ENCODE measurements around the gene FAAP100. TPM values are rescaled to one million over a fixed set of nuclear protein-coding genes. Genes with fewer than 3 reads are reported as not detected.
"Not testable (repeated sequence)": the region's sequence is repeated elsewhere in the genome, so short reads cannot be mapped to it uniquely, and the experiment has no call there.

FAAP100 gene, protein sequence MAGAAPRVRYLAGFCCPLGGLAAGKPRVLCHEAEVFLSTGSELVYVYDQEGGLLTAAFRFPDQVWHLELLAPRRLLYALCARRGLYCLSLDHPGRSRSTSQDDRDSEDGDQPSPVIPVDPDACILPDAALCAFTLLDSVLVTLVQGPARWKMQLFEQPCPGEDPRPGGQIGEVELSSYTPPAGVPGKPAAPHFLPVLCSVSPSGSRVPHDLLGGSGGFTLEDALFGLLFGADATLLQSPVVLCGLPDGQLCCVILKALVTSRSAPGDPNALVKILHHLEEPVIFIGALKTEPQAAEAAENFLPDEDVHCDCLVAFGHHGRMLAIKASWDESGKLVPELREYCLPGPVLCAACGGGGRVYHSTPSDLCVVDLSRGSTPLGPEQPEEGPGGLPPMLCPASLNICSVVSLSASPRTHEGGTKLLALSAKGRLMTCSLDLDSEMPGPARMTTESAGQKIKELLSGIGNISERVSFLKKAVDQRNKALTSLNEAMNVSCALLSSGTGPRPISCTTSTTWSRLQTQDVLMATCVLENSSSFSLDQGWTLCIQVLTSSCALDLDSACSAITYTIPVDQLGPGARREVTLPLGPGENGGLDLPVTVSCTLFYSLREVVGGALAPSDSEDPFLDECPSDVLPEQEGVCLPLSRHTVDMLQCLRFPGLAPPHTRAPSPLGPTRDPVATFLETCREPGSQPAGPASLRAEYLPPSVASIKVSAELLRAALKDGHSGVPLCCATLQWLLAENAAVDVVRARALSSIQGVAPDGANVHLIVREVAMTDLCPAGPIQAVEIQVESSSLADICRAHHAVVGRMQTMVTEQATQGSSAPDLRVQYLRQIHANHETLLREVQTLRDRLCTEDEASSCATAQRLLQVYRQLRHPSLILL
- 26.2 and 31.2 TPM in 2 replicates for total RNA-seq (2012; rRNA removed)

- H3K36me3 ChIP-seq (ENCODE audit: insufficient read depth, low read length) = peaks cover 37% of the 10 kb centered on the region
- peaks cover 46% of the 10 kb centered on the region for H3K4me1 ChIP-seq (ENCODE audit: control insufficient read depth, insufficient read depth, low read length)
- no peaks in the 10 kb centered on the region for H3K9me3 ChIP-seq (replicated peaks; ENCODE audit: low read length)
- H3K4me3 ChIP-seq (ENCODE audit: low read length) = peak within 1 kb of the TSS; percentile 98
- H3K9ac ChIP-seq (ENCODE audit: low read depth, low read length) = peak within 1 kb of the TSS; percentile 89
- peak within 1 kb of the TSS; percentile 86 for H3K4me2 ChIP-seq (ENCODE audit: low read length)
- H3K27me3 ChIP-seq (ENCODE audit: control insufficient read depth, insufficient read depth, low read length) = no peaks in the 10 kb centered on the region
These were observed at the start of gene FAAP100 for GRCh38 chr17:81552244-81553017. Gene FAAP100, minus strand, starts transcription at chr17:81552353. Its CDS starts 23 bp downstream, at chr17:81552330.

- Histone ChIP-seq H3K4me1 (ENCODE audit: control insufficient read depth, insufficient read depth, low read length) (peaks cover 20% of the 10 kb centered on the region), H3K36me3 (ENCODE audit: insufficient read depth, low read length) (peaks cover 63% of the 10 kb centered on the region)
These were observed 49.5 kb upstream of the FAAP100 start for GRCh38 chr17:81601525-81602120.

DNA sequence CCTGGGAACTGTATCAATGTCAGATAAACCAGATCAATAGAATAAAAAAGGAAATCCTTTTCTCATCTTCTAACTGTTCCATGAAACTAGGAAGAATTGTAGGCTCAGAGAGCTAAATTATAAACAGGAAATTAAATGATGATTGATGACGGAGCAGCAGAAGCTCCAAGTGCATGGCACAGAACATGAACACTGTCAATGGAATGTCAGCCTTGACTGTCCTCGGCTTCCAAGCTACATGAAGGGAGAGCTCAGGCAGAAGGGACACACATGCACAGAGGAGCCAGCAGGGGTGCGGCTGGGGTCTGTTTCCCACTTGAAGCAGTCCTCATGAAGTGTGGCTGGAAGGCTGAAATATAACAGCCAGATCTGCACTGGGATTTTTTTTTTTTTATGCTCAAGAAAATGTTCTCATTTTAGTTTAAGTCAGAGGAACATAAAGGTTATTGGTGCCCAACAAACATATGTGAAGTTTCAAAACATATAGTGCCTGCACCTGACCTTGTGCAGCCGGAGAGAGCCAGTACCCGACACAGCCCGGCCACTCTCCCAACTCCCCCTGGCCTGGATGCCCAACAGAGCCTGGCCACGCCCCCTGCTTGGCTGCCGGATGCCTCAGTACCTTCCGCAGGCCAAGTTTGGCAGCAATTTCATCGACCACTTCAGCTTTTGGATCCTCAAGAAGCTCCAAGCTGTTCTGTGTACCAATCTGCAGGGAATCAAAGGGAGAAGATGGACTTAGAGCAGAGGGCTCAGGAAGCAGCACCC, 47.8 kb upstream of the FAAP100 start:
- Histone ChIP-seq H3K9ac (ENCODE audit: low read depth, low read length) (peak overlapping the region; percentile 59), H3K4me2 (ENCODE audit: low read length) (peak overlapping the region; percentile 36), H3K27me3 (ENCODE audit: control insufficient read depth, insufficient read depth, low read length) (no peaks in the 10 kb centered on the region), H3K9me3 (replicated peaks; ENCODE audit: low read length) (no peaks in the 10 kb centered on the region), H3K4me1 (ENCODE audit: control insufficient read depth, insufficient read depth, low read length) (peaks cover 30% of the 10 kb centered on the region), H3K4me3 (ENCODE audit: low read length) (no peak overlapping the region), H3K36me3 (ENCODE audit: insufficient read depth, low read length) (peaks cover 67% of the 10 kb centered on the region)

More at GRCh38 chr17:81601525-81602120, 49.5 kb upstream of the FAAP100 start:
- no peak overlapping the region for H3K9ac ChIP-seq (ENCODE audit: low read depth, low read length)
- H3K9me3 ChIP-seq (replicated peaks; ENCODE audit: low read length) = no peaks in the 10 kb centered on the region
- no peak overlapping the region for H3K4me3 ChIP-seq (ENCODE audit: low read length)
- no peak overlapping the region for H3K4me2 ChIP-seq (ENCODE audit: low read length)
- H3K27me3 ChIP-seq (ENCODE audit: control insufficient read depth, insufficient read depth, low read length) = no peaks in the 10 kb centered on the region

GRCh38 chr17:81593105-81593871, 41.1 kb upstream of the FAAP100 start:
- no peak overlapping the region for H3K4me2 ChIP-seq (ENCODE audit: low read length)
- H3K9ac ChIP-seq (ENCODE audit: low read depth, low read length) = no peak overlapping the region
- peaks cover 76% of the 10 kb centered on the region for H3K36me3 ChIP-seq (ENCODE audit: insufficient read depth, low read length)
- H3K27me3 ChIP-seq (ENCODE audit: control insufficient read depth, insufficient read depth, low read length) = no peaks in the 10 kb centered on the region
- H3K4me3 ChIP-seq (ENCODE audit: low read length) = no peak overlapping the region
- H3K4me1 ChIP-seq (ENCODE audit: control insufficient read depth, insufficient read depth, low read length) = peaks cover 14% of the 10 kb centered on the region
- H3K9me3 ChIP-seq (replicated peaks; ENCODE audit: low read length) = no peaks in the 10 kb centered on the region

GRCh38 chr17:81591971-81592370, 39.8 kb upstream of the FAAP100 start:
- Histone ChIP-seq H3K4me3 (ENCODE audit: low read length) (no peak overlapping the region), H3K4me1 (ENCODE audit: control insufficient read depth, insufficient read depth, low read length) (peaks cover 14% of the 10 kb centered on the region), H3K9ac (ENCODE audit: low read depth, low read length) (no peak overlapping the region), H3K4me2 (ENCODE audit: low read length) (no peak overlapping the region), H3K36me3 (ENCODE audit: insufficient read depth, low read length) (peaks cover 76% of the 10 kb centered on the region), H3K27me3 (ENCODE audit: control insufficient read depth, insufficient read depth, low read length) (no peaks in the 10 kb centered on the region), H3K9me3 (replicated peaks; ENCODE audit: low read length) (no peaks in the 10 kb centered on the region)

- H3K9me3 ChIP-seq (replicated peaks; ENCODE audit: low read length) = no peaks in the 10 kb centered on the region
- H3K27me3 ChIP-seq (ENCODE audit: control insufficient read depth, insufficient read depth, low read length) = no peaks in the 10 kb centered on the region
- peaks cover 79% of the 10 kb centered on the region for H3K36me3 ChIP-seq (ENCODE audit: insufficient read depth, low read length)
- no peak overlapping the region for H3K4me3 ChIP-seq (ENCODE audit: low read length)
- H3K4me1 ChIP-seq (ENCODE audit: control insufficient read depth, insufficient read depth, low read length) = peaks cover 4% of the 10 kb centered on the region
- no peak overlapping the region for H3K9ac ChIP-seq (ENCODE audit: low read depth, low read length)
- H3K4me2 ChIP-seq (ENCODE audit: low read length) = no peak overlapping the region
These were observed 38.0 kb upstream of the FAAP100 start for GRCh38 chr17:81590121-81590520.

- Histone ChIP-seq H3K4me2 (ENCODE audit: low read length) (no peak overlapping the region), H3K4me1 (ENCODE audit: control insufficient read depth, insufficient read depth, low read length) (peaks cover under 1% of the 10 kb centered on the region), H3K9me3 (replicated peaks; ENCODE audit: low read length) (no peaks in the 10 kb centered on the region), H3K9ac (ENCODE audit: low read depth, low read length) (no peak overlapping the region), H3K4me3 (ENCODE audit: low read length) (no peak overlapping the region), H3K27me3 (ENCODE audit: control insufficient read depth, insufficient read depth, low read length) (no peaks in the 10 kb centered on the region), H3K36me3 (ENCODE audit: insufficient read depth, low read length) (peaks cover 78% of the 10 kb centered on the region)
These were observed 37.5 kb upstream of the FAAP100 start for GRCh38 chr17:81589612-81590011.

DNA sequence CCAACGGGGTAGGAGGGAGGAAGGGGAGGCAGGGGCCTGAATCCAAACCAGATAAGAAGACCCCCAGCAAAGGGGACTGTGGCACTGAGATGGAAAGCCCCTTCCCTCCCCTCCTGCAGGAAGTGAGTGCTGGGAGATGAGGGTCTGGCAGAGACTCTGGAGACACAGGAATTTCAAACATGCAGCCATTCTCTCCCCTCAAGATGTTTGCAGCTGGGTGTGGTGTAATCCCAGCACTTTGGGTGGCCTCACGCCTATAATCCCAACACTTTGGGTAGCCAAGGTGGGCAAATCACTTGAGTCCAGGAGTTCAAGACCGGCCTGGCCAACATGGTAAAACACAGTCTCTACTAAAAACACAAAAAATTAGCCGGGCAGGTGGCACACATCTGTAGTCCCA, 33.9 kb upstream of the FAAP100 start:
- no peaks in the 10 kb centered on the region for H3K27me3 ChIP-seq (ENCODE audit: control insufficient read depth, insufficient read depth, low read length)
- no peak overlapping the region for H3K9ac ChIP-seq (ENCODE audit: low read depth, low read length)
- H3K9me3 ChIP-seq (replicated peaks; ENCODE audit: low read length) = no peaks in the 10 kb centered on the region
- H3K4me3 ChIP-seq (ENCODE audit: low read length) = no peak overlapping the region
- H3K4me2 ChIP-seq (ENCODE audit: low read length) = no peak overlapping the region
- H3K4me1 ChIP-seq (ENCODE audit: control insufficient read depth, insufficient read depth, low read length) = peaks cover 23% of the 10 kb centered on the region
- H3K36me3 ChIP-seq (ENCODE audit: insufficient read depth, low read length) = peaks cover 82% of the 10 kb centered on the region

GRCh38 chr17:81584771-81585170, 32.6 kb upstream of the FAAP100 start:
- not testable (repeated sequence) for H3K9me3 ChIP-seq (replicated peaks; ENCODE audit: low read length)
- H3K4me1 ChIP-seq (ENCODE audit: control insufficient read depth, insufficient read depth, low read length) = peaks cover 29% of the 10 kb centered on the region
- H3K36me3 ChIP-seq (ENCODE audit: insufficient read depth, low read length) = peaks cover 74% of the 10 kb centered on the region

More at GRCh38 chr17:81584771-81585170, 32.6 kb upstream of the FAAP100 start:
- not testable (repeated sequence) for H3K9ac ChIP-seq (ENCODE audit: low read depth, low read length); H3K4me2 ChIP-seq (ENCODE audit: low read length); H3K4me3 ChIP-seq (ENCODE audit: low read length); H3K27me3 ChIP-seq (ENCODE audit: control insufficient read depth, insufficient read depth, low read length)

All from skeletal muscle satellite cell (primary cell).